HepG2 (cell line): ENCODE measurements around the gene MAPK1. TPM values are rescaled to one million over a fixed set of nuclear protein-coding genes. Genes with fewer than 3 reads are reported as not detected.

ENCODE experiments used
- ELF4 ChIP-seq: sonication (generic); formaldehyde crosslinking; IDR thresholded peaks from 2 replicates; pipeline ENCODE4 v1.5.0; 2020; ENCODE audit warnings: missing genetic modification reagents, mild to moderate bottlenecking, moderate library complexity, borderline replicate concordance
- KAT2B ChIP-seq: fragments of 150-350 bp; IDR thresholded peaks from 2 replicates; pipeline ENCODE4 v1.6.1; 2014; ENCODE audit warnings: low read depth, low read length, borderline replicate concordance
- MAZ ChIP-seq, 2 experiments: sonication (generic) in 1 of 2; formaldehyde crosslinking in 1 of 2; IDR thresholded peaks; 2 replicates each; pipeline versions ENCODE4 v1.5.0 to v1.6.1; 2012 to 2020; ENCODE audit warnings: low read depth in 2 of 2, mild to moderate bottlenecking in 2 of 2, borderline replicate concordance in 1 of 2, improper control_type of control experiment in 1 of 2, low read length in 1 of 2, missing genetic modification reagents in 1 of 2, moderate library complexity in 1 of 2
- polyA plus RNA-seq, 8 experiments: library from polyadenylated mRNA; depleted of rRNA in 3 of 8; stranded (reverse) in 7 of 8; unstranded in 1 of 8; fragments of >200 nt; fragmentation: Illumina TruSeq in 4 of 8; extraction: Trizol in 4 of 8; gene quantifications; 2 replicates each; pipeline versions ENCODE4 v1.2.1 to v1.2.3, GENCODE V29; 2011 to 2016; ENCODE audit warnings: low read depth in 4 of 8, missing spikeins in 1 of 8, mixed read lengths in 1 of 8; ENCODE audit not compliant: insufficient read depth in 1 of 8
- total RNA-seq, 5 experiments: library from RNA; depleted of rRNA; stranded (reverse); fragments of >200 nt; fragmentation: Illumina TruSeq; extraction: Trizol; gene quantifications; 2 replicates each; pipeline ENCODE4 v1.2.3, GENCODE V29; 2016; ENCODE audit warnings: low read depth in 1 of 5
- TF ChIP-seq, protein P1 (sequence below): sonication (generic); formaldehyde crosslinking; IDR thresholded peaks from one replicate; pipeline ENCODE4 v1.5.1; 2020; ENCODE audit warnings: mild to moderate bottlenecking, missing genetic modification reagents; ENCODE audit errors: not compliant biosample characterization
- TF ChIP-seq, protein P2 (sequence below): sonication (generic); formaldehyde crosslinking; IDR thresholded peaks from 2 replicates; pipeline ENCODE4 v1.4.0; 2020; ENCODE audit warnings: missing genetic modification reagents

MAPK1 gene
- total and polyA plus RNA-seq, 2 of the 13 experiments (the other 11 are each of a cell fraction or from before 2014, with no cell fraction given) = 107 to 114 TPM

DNA sequence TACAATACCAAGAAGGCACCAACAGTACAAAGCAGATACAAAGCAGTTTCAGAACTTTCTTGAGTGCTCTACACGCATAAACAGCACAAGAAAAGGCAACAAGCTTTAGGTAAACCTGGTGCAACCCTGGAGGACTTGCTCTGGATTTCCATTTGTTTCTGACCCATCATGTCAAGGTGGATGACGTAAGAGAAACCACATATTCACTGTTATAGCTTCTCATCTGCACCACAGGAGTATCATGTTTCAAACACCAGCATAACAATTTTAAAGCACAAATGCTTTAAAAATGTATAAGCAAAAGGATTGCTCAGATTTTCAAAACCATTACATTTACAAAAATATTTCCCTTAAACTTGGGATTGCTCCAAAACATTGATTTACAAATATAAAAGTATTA, 106.8 kb downstream of the MAPK1 start (continued):
- TF ChIP-seq, protein P1, sequence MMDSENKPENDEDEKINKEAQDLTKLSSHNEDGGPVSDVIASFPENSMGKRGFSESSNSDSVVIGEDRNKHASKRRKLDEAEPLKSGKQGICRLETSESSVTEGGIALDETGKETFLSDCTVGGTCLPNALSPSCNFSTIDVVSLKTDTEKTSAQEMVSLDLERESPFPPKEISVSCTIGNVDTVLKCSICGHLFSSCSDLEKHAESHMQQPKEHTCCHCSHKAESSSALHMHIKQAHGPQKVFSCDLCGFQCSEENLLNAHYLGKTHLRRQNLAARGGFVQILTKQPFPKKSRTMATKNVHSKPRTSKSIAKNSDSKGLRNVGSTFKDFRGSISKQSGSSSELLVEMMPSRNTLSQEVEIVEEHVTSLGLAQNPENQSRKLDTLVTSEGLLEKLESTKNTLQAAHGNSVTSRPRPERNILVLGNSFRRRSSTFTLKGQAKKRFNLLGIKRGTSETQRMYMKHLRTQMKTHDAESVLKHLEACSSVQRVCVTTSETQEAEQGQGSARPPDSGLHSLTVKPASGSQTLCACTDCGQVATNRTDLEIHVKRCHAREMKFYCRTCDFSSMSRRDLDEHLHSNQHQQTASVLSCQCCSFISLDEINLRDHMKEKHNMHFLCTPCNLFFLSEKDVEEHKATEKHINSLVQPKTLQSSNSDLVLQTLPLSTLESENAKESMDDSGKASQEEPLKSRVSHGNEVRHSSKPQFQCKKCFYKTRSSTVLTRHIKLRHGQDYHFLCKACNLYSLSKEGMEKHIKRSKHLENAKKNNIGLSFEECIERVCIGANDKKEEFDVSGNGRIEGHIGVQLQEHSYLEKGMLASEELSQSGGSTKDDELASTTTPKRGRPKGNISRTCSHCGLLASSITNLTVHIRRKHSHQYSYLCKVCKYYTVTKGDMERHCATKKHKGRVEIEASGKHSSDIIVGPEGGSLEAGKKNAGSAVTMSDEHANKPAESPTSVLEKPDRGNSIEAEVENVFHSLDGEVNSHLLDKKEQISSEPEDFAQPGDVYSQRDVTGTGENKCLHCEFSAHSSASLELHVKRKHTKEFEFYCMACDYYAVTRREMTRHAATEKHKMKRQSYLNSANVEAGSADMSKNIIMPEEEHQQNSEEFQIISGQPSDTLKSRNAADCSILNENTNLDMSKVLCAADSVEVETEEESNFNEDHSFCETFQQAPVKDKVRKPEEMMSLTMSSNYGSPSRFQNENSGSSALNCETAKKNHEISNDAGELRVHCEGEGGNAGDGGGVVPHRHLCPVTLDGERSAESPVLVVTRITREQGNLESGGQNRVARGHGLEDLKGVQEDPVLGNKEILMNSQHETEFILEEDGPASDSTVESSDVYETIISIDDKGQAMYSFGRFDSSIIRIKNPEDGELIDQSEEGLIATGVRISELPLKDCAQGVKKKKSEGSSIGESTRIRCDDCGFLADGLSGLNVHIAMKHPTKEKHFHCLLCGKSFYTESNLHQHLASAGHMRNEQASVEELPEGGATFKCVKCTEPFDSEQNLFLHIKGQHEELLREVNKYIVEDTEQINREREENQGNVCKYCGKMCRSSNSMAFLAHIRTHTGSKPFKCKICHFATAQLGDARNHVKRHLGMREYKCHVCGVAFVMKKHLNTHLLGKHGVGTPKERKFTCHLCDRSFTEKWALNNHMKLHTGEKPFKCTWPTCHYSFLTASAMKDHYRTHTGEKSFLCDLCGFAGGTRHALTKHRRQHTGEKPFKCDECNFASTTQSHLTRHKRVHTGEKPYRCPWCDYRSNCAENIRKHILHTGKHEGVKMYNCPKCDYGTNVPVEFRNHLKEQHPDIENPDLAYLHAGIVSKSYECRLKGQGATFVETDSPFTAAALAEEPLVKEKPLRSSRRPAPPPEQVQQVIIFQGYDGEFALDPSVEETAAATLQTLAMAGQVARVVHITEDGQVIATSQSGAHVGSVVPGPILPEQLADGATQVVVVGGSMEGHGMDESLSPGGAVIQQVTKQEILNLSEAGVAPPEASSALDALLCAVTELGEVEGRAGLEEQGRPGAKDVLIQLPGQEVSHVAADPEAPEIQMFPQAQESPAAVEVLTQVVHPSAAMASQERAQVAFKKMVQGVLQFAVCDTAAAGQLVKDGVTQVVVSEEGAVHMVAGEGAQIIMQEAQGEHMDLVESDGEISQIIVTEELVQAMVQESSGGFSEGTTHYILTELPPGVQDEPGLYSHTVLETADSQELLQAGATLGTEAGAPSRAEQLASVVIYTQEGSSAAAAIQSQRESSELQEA (CRISPR knock-in tag) = no peak
- TF ChIP-seq ELF4 (CRISPR knock-in tag) (no peak), KAT2B (no peak), MAZ (IDR thresholded peaks at IDR 0.05; ENCODE audit: borderline replicate concordance, low read depth, low read length) (no peak), MAZ (CRISPR knock-in tag; IDR thresholded peaks at IDR 0.05; ENCODE audit: low read depth) (no peak)
- TF ChIP-seq, protein P2, sequence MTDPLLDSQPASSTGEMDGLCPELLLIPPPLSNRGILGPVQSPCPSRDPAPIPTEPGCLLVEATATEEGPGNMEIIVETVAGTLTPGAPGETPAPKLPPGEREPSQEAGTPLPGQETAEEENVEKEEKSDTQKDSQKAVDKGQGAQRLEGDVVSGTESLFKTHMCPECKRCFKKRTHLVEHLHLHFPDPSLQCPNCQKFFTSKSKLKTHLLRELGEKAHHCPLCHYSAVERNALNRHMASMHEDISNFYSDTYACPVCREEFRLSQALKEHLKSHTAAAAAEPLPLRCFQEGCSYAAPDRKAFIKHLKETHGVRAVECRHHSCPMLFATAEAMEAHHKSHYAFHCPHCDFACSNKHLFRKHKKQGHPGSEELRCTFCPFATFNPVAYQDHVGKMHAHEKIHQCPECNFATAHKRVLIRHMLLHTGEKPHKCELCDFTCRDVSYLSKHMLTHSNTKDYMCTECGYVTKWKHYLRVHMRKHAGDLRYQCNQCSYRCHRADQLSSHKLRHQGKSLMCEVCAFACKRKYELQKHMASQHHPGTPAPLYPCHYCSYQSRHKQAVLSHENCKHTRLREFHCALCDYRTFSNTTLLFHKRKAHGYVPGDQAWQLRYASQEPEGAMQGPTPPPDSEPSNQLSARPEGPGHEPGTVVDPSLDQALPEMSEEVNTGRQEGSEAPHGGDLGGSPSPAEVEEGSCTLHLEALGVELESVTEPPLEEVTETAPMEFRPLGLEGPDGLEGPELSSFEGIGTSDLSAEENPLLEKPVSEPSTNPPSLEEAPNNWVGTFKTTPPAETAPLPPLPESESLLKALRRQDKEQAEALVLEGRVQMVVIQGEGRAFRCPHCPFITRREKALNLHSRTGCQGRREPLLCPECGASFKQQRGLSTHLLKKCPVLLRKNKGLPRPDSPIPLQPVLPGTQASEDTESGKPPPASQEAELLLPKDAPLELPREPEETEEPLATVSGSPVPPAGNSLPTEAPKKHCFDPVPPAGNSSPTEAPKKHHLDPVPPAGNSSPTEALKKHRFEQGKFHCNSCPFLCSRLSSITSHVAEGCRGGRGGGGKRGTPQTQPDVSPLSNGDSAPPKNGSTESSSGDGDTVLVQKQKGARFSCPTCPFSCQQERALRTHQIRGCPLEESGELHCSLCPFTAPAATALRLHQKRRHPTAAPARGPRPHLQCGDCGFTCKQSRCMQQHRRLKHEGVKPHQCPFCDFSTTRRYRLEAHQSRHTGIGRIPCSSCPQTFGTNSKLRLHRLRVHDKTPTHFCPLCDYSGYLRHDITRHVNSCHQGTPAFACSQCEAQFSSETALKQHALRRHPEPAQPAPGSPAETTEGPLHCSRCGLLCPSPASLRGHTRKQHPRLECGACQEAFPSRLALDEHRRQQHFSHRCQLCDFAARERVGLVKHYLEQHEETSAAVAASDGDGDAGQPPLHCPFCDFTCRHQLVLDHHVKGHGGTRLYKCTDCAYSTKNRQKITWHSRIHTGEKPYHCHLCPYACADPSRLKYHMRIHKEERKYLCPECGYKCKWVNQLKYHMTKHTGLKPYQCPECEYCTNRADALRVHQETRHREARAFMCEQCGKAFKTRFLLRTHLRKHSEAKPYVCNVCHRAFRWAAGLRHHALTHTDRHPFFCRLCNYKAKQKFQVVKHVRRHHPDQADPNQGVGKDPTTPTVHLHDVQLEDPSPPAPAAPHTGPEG = no peak
